NT2/D1 (cell line): ENCODE measurements around the gene KIF15.
"Not testable (repeated sequence)": the region's sequence is repeated elsewhere in the genome, so short reads cannot be mapped to it uniquely, and the experiment has no call there.

ENCODE experiments used
- SUZ12 ChIP-seq: IDR thresholded peaks from 2 replicates; pipeline ENCODE4 v1.6.1; 2011; ENCODE audit not compliant: insufficient read length, insufficient read depth; ENCODE audit errors: extremely low read depth
- YY1 ChIP-seq: IDR thresholded peaks from 2 replicates; pipeline ENCODE4 v1.6.1; 2011; ENCODE audit not compliant: insufficient read length, insufficient read depth
- ZNF274 ChIP-seq: IDR thresholded peaks from 2 replicates; pipeline ENCODE4 v1.6.1; 2011; ENCODE audit warnings: mild to moderate bottlenecking, low read depth, low read length

GRCh38 chr3:44856663-44857062, 95.1 kb downstream of the KIF15 start:
- not testable (repeated sequence) for TF ChIP-seq YY1, SUZ12, ZNF274
